ENCODE data around the gene KLF18.
"Not testable (repeated sequence)": the region's sequence is repeated elsewhere in the genome, so short reads cannot be mapped to it uniquely, and the experiment has no call there.

Gene KLF18

DNA sequence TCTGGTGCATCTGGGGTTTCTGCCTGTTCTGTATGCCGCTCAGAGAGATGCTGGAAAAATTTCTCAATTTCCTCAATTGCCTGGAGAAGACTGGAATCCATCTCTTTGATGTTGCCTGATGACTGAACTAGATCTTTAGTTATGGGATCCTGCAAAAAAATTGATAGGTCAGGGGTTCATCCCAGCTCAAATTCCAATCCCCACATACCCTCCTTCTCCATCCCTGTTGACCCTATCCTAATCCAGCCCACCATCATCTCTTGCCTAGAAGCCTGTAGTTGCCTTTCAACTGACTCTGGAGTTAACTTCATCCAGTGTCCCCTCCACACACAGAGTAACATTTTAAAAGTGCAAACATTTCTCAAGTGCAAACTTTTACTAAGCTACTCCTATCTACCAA is at the start of gene KLF18:
Gene KLF18, minus strand, starts transcription at position 101 of the 400 bp plus-strand sequence. Its CDS starts 0 bp downstream, at position 101.
- DNase-seq, result no peak

DNA sequence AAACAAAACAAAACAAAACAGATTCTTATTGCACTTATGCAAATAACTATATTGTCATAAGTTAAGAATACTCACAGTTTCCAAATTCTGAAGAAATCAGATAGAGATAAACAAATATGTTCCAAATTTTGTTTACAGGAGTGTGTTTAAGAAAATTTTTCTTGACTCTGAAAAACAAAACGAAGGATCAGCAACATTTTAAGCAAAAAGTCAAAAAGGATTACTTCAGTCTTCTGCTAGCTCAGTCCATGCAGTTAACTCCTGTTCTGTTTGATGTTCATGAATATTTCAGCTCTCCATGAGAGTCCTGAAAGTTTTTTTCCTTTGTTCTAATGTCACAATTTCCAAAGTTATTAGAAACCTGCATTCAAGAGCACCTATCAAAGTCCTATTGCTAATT is 33.2 kb upstream of the KLF18 start:
- no peak for DNase-seq

DNA sequence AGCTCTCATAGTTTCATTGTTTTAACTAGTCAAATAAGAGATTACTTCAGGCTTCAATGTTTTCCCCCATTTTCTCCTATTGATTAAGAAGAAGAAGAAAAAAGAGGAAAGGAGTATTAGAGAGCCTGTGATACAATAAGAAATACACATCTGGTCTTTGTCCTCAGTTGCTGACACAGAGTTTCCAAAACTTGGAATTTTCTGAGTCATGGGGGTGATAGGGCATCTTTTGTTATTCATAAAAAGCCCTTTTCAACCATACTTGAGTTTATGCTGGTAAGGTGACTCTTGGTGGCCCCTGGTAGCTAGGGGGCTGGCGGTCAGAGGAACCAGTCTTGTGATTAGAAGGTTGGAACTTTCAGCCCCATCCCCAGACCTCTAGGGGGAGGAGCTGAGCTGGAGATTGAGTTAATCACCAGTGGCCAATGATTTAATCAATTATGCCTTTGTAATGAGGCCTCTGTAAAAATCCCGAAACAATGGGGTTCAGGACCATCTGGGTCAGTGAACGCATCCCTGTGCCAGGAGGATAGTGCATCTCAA is 28.9 kb upstream of the KLF18 start:
- DNase-seq, result no peak

DNA sequence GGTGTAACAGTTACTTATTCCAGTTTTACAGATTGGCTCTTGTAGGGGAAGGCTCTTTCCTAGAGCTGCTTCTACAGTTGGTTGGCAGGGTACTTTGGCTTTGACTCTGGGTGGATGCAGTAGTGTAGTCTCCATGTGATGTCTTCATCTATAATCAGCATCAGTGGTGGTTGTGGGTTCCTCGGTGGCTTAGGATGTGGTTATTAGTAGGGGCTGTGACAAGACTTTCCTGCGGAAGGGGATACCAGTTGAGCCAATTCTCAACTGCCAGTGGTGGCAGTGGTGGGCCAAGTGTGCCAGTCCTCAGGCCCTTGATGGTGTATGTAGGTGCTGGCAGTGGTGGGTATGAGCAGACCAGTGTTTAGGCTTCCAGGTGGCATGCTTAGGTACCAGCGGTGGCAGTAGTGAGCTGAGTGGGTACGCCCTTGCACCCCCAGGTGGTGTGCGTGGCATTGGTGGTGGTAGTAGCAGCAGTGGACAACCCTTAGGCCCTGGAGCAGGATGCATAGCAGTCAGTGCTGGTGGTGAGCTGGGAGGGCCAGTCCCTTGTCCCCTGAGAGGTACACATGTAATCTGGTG is 27.2 kb upstream of the KLF18 start:
- DNase-seq, result no peak

DNA sequence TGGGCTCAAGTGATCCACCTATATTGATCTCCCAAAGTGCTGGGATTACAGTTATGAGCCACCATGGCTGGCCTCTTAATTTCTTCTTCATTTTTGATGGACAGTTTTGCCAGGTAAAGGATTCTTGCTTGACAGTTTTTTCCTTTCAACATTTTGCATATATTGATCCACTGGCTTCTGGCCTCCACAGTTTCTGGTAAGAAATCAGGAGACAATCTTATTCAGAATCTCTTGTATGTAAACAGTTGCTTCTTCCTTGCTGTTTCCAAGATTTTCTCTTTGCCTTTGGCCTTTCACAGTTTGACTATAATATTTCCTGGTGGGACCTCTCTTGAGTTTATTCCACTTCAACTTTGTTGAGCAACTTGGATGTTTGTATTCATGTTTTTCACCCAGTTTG is 20.1 kb upstream of the KLF18 start:
- no peak for DNase-seq

DNA sequence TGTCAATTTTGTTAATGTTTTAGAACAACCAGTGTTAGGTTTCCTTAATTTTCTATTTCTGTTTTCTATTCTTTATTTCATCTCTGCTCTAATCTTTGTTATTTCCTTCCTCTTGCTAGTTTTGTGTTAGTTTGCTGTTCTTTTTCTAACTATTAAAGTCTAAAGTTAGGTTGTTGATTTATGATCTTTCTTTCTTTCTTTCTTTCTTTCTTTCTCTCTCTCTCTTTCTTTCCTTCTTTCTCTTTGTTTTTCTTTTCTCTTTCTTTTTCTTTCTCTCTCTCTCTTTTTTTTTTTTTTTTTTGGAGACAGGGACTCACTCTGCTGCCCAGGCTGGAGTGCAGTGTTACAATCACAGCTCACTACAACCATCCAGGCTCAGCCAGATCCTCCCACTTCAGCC is 17.4 kb upstream of the KLF18 start:
- no peak for DNase-seq

DNA sequence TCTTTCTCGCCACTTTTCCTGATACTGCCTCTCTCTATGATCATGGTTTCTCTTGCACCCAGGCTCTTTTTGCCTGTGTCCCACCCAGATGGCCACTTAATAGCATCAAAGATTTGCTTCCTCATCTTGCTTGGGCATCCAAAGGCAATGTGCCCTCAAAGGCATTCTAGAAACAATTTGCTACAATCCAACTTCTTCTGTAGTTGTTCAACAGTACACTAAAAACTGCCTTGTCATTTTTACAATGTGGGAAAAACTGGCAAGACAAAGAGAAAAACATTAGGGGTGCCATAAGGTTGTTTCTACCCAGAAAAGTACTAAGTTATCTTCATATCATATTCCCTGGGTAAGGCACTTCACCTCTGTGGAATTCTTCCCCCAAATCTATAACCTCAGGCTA is 16.5 kb upstream of the KLF18 start:
- no peak for DNase-seq

DNA sequence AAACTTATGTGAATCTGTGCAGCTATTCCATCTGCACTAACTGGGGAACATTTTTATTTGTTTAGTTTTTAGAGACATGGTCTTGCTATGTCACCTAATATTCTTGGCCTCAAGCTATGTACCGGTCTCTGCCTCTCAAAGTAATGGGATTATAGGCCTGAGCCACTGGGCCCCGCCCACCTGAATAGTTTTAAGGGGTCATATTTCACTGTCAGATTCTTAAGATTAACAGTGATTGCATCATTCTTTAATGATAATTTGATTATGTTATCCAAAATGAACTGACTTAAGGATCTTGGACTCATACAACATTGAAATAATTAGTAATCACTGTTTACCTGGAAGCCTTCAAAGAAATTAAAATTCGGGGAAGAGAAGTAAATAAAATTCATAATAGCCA is 12.6 kb upstream of the KLF18 start:
- DNase-seq, result no peak

DNA sequence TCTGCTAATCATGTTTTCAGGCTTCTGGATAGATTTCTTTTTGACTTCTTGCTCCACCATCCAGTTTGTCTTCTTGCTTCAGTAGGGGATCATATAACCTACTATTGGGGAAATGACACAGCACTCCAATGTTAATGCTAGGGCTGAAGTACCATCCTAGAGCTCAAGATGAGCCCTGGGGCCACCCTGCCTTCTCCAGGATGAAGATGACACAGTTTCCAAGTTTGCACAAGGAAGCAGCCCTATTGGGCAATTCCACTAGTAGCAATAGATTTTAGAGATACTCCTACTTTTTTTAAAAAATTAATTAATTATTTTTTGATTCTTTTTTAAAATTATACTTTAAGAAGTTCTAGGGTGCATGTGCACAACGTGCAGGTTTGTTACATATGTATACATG is 11.3 kb upstream of the KLF18 start:
- DNase-seq, result no peak

DNA sequence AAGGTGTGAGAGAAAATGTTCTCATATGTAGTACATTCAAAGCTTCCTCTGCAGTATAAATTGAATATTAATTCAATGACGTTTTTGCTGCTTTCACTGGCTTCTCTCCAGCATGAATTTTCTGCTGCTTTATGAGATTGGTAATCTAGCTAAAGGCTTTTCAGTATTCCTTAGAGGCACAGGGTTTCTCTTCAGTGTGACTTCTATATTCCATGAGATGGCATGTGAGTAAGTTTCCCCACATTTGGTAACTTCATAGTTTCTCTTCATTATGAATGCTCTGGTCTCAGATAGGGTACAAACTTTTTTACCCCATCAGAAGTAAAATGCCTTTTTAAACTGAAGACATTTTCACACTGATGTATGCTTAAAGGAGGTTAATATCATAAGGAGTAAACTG is 10.4 kb upstream of the KLF18 start:
- DNase-seq, result no peak

DNA sequence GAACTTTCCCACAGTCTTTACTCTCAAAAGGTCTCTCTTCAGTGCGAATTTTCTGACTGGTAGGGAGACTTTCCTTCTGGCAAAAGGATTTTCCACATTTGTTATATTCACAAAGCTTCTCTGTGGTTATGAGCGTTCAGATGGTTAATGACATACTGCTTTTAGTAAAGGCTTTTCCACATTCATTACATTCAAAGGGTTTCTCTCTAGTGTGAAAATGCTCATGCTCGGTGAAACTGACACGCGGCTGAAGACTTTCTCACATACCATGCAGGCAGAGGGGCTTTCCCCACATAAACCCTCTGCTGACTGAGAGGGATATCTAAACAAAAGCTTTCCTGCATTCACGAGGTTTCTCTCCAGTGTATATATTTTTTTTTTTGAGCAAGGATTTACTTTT is 9.9 kb upstream of the KLF18 start:
- no peak for DNase-seq

DNA sequence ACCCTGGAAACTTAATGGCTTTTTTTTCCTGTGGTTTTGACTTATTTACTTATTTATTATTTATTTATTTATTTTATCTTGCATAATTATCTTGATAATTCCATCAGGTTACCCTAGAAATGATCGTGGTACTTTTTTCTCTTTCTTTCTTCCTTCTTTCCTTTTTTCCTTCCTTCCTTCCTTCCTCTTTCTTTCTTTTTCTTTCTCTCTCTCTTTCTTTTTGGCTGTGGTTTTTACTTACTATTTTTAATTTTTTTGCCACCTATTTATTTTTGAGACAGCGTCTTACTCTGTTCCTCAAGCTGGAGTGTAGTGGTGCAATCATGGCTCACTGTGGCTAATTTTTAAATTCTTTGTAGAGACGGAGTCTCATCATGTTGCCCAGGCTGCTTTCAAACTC is 6.2 kb upstream of the KLF18 start:
- DNase-seq, result no peak

DNA sequence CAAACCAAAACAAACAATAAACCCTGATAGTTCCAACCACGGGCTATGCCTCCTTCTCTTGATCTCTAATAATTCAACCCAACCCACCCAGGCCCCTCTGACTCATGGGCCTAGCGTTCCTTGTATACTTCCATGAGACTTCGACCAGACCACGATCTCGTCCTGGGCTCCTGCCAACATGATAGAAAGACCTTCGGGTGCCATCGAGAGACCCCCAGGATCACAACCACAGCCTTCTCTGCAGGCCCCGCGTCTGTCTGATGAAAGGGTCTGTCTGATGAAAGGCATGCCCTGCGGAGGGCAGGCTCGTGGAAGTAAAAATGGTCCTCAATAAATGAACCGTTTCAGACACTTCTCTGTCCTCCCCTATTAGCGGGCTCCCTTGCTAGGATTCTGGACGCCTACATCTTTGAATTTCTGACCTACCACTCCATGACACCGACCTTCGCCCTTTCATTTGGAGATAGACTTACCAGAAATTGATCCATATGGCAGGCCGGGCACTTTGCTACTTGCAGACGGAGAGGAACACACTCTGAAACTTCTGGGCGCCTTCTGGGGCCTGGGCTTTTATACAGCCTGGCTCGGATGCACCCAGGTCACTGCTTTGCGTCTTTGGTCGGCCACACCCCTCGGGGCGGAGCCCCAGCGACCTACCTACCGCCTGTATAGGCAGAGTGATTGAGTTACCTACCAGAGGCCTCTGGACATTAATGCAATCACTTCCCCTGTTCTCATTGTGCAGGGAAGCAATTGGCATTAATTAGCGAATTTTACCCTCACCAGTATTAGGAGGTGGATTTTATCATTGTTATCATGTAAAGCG is 5.3 kb upstream of the KLF18 start:
- DNase-seq, result no peak

DNA sequence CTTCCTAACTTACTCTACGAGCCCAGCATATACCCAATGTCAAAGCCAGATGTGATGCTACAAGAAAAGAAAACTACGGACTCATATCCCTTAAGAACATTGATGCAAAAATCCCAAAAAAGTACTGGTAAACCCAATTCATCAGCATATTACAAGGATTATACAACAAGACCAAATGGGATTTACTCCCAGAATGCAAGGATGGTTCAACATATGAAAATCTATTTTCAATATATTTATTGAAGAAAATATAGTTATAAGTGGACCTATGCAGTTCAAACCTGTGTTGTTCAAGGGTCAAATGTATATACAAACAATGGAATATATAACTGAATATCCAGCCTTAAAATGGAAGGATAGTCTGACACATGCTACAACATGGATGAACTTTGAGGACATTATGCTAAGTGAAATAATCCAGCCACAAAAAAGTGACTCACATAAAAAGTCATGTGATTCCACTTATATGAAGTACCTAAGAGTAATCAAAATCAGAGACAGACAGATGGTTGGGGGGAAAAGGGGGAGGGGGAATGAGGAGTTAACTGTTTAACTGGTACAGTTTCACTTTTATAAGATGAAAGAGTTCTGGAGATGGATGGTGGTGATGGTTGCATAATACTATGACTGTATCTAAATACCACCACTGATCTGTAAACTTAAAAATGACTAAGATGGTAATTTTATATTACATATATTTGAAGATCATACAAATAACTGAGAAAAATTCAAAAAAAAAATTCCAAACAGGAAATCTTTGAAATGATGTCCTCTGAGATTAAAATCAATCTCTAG is 3.7 kb upstream of the KLF18 start:
- DNase-seq, result no peak

DNA sequence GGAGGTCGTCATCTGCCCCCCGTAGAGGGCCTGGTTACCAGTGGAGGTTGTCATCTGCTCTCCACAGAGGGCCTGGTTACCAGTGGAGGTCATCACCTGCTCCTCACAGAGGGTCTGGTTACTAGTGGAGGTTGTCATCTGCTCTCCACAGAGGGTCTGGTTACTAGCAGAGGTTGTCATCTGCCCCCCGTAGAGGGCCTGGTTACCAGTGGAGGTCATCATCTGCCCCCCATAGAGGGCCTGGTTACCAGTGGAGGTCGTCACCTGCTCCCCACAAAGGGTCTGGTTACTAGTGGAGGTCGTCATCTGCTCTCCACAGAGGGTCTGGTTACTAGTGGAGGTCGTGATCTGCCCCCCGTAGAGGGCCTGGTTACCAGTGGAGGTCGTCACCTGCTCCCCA is 1.9 kb downstream of the KLF18 start:
- DNase-seq, result not testable (repeated sequence)

DNA sequence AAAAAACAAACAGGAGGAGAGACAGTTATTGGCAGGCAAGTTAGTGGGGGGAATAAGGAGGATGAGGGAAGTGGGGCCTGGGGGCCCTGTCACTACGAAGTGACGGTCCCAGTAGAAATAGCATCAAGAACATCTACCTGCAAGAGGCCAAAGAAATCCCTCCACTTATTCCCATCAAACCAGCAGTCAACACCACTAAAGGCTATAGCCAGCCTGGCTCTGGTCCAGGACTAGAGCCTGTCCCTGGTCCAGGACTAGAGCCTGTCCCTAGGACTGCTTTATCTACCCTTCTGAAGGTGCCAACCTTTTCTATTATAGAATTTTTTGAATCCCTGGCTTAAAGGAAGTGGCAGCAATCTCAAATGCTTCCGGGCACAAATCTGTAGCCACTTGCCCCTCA is 3.2 kb downstream of the KLF18 start:
- no peak for DNase-seq

DNA sequence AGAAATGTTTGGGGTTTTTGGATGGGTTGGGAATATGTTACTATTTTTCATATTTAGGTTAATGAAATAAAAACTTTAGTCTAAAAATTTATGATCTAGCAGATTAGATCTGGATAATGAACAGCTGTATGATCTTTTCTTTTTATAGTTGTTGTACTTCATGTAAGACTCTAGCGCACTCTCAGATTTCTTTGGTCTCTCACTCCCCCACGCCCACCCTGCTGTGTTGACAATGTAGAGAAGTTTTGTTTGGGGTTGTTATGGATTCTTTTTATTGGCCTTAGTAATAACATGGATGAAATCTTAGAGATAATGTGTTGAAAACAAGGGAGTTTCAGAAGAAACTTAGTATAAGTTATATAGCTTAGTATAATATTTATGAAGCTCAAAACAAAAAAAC is 5.5 kb downstream of the KLF18 start:
- DNase-seq, result no peak

DNA sequence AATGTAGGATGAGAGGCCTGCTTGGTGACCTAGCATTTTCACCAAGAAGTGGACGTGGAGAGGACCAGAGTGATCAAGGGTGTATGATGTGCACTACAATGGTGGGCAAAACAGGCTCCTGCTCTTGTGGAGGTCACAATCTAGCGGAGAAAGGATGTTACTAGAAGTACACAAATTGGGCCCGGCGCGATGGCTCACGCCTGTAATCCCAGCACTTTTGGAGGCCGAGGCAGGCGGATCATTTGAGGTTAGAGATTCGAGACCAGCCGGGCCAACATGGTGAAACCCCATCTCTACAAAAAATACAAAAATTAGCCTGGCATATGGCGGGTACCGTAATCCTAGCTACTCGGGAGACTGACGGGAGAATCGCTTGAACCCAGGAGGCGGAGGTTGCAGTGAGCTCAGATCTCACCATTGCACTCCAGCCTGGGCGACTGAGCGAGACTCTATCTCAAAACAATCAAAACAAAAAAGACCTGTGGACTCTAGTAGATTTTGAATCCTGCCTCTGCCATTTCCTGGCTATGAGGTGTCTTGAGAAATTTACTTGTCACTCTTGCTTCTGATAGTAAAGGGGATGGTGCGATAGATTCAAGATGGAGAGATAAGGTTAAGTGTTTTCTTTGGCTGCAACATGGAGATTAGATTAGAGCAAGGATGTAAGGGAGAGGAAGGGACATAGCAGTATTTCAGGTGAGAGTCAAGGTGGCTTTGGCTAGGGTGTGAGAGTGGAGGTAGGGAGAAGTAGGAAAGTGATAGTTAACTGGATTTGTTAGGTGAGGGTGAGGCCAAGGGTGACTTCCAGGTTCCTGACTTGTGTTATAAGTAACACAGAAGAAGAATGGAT is 7.1 kb downstream of the KLF18 start:
- no peak for DNase-seq

DNA sequence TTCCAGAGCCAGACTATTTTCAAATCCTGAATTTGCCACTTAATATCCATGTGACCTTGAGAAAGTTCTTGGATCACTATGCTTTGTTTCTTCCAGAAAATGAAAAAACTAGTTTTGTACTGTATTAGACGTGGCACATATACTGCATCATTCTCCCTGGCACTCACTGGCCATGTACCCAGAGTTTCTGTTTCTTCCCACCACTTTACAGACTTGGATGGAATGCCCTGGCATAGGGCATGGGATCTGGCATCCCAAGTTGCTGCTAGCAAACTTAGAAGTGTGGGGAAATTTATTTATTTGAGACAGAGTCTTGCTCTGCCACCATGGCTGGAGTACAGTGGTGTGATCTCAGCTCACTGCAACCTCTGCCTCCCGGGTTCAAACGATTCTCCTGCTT is 10.0 kb downstream of the KLF18 start:
- no peak for DNase-seq

DNA sequence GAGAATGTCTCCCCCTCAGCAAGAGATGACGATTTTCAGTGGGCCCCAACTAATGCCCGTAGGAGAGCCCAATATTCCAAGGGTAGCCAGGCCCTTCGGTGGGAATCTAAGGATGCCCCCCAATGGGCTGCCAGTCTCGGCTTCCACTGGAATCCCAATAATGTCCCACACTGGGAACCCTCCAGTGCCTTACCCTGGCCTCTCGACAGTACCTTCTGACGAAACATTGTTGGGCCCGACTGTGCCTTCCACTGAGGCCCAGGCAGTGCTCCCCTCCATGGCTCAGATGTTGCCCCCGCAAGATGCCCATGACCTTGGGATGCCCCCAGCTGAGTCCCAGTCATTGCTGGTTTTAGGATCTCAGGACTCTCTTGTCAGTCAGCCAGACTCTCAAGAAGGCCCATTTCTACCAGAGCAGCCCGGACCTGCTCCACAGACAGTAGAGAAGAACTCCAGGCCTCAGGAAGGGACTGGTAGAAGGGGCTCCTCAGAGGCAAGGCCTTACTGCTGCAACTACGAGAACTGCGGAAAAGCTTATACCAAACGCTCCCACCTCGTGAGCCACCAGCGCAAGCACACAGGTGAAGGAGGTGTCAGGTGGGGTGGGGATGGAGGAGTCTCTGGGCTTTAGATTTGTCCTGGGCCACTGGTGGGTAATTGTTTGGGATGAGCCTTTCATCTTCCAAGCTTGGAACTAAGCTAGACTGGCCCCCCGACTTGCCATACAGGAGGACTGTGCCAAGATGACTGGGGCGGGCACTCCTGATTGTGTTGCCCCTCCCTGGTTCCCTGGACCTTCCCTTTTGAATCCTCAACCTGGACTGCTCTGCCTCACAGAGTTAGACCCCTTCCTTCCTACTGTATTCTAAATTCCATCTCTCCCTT is 11.6 kb downstream of the KLF18 start:
- no peak for DNase-seq

DNA sequence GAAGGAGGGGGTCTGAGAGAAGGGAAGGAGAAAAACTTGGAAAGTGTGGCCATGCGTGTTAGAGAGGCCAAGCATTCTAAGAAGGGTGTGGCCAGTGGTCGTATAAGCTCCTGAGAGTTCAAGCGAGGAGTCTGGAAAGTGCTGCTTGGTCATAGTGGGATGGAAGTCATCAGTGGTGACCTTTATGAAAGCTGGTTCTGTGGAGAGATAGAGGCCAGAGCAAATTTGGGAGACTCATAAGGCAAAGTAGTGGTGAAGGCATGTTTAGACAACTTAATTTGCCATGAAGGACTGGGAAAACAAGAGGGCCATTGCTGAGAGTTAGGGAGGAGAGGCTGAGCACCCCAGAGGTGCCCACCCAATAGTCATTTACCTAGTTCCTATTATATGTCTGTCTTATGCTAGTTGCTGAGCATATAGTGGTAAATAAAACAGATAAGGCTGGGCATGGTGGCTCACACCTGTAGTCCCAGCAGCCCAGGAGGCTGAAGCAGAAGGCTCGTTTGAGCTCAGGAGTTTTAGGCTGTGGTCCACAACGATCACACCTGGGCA is 21.0 kb downstream of the KLF18 start:
- DNase-seq, result no peak

Measured in activated CD4-positive, CD25-positive, alpha-beta regulatory T cell treated with anti-CD3 and anti-CD28 coated beads, Interleukin-2, amount 50 U/mL, for 72 hours (primary cell).